Measurements from ENCODE around the gene NOX5. TPM values are rescaled to one million over a fixed set of nuclear protein-coding genes. Genes with fewer than 3 reads are reported as not detected.

NOX5 gene
- total and polyA plus RNA-seq, 2 of the 4 experiments (the other 2 are of a cell fraction), result 0.07 TPM; not detected in 1

DNA sequence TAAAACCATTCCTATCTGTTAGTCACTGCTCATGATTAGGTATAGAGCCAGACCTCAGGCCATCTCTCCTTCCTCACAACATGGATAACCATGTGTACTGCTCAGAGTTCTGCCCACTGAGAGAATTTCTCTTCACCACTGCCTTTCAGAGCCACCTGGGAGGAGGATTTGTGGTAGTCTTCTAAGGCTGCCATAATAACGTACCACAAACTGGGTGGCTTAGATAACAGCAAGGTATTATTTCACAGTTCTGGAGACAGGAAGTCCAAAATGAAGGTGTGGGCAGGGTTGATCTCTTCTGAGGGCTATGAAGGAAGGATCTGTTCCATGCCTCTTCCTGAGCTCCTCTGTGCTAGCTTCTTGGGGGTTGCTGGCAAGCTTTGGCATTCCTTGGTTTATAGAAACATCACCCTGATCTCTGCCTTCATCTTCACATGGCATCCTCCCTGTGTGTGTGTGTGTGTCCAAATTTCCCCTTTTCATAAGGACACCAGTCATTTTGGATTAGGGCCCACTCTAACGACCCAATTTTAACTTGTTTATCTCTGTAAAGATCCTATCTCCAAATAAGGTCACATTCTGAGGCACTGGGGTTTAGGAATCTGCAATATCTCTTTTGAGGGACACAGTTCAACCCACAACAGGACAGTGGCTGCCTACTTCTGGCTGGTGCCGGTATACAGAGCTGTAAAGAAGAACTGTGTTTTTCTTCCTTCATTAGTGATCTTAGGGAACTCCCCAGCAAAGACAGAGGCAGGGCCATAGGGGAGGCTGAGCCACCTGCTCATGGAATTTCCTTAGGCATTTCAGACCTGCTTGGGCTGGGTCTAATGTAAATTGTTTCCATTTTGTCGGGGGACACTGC lies 42.1 kb upstream of the NOX5 start:
- H4K91ac ChIP-seq (ENCODE audit: insufficient read depth, low read depth, low read length), result no peak overlapping the region
- H3K23ac ChIP-seq (ENCODE audit: low read depth, low read length), result no peak overlapping the region
- intact Hi-C loops (cut with micrococcal nuclease), result no loop called here
- no peak overlapping the region for H3K14ac ChIP-seq (replicated peaks; ENCODE audit: low read depth, low read length)
- no peak overlapping the region for H3K27ac ChIP-seq (ENCODE audit: insufficient read depth, low read length)
- H2AK9ac ChIP-seq (replicated peaks; ENCODE audit: low read depth, low read length, poor library complexity), result no peak overlapping the region
- H3K79me1 ChIP-seq (ENCODE audit: low read depth in 1 of 2, low read length in 2 of 2), result no peaks in the 10 kb centered on the region
- no peaks in the 10 kb centered on the region for H3K36me3 ChIP-seq (ENCODE audit: control insufficient read depth, insufficient read depth, low read length)
- H3K27me3 ChIP-seq (ENCODE audit: control insufficient read depth, insufficient read depth, low read length), result peaks cover 3% of the 10 kb centered on the region
- H2BK5ac ChIP-seq (ENCODE audit: low read depth, low read length, poor library complexity, severe bottlenecking), result no peak overlapping the region
- no peak overlapping the region for H2BK120ac ChIP-seq (ENCODE audit: low read depth, low read length)
- no peak overlapping the region for H4K5ac ChIP-seq (ENCODE audit: low read depth, low read length)
- no CpG with 5 or more reads among the region's 4 CpGs for WGBS, 2 experiments (ENCODE audit: extremely low coverage in 2 of 2, insufficient read length in 1 of 2)
- no peaks in the 10 kb centered on the region for H3K4me1 ChIP-seq (ENCODE audit: control insufficient read depth, insufficient read depth, low read length)
- DNase-seq, result no peak
- H2BK20ac ChIP-seq (ENCODE audit: low read depth, low read length), result no peak overlapping the region
- H2BK15ac ChIP-seq (ENCODE audit: low read depth, low read length), result no peak overlapping the region
- ChIA-PET POLR2A (ENCODE audit: unreplicated experiment) (no interaction called here), CTCF (no interaction called here)
- no peak overlapping the region for H3K4me2 ChIP-seq (ENCODE audit: low read depth, low read length)
- no peaks in the 10 kb centered on the region for H3K9me1 ChIP-seq (ENCODE audit: insufficient read depth, low read length)
- no peak overlapping the region for H2AFZ ChIP-seq (replicated peaks; ENCODE audit: low read length, poor library complexity)
- no peak overlapping the region for H3K4me3 ChIP-seq (ENCODE audit: insufficient read depth, low read depth, low read length)
- no peak overlapping the region for H3K56ac ChIP-seq (ENCODE audit: extremely low read depth, insufficient read depth, low read length)
- H4K20me1 ChIP-seq (ENCODE audit: insufficient read depth, low read length), result no peaks in the 10 kb centered on the region
- BruUV-seq (replicated peaks), result no TSS peak
- H4K8ac ChIP-seq (ENCODE audit: low read depth in 2 of 2, low read length in 2 of 2), result no peak overlapping the region
- H2AK5ac ChIP-seq (ENCODE audit: low read depth, low read length), result no peak overlapping the region
- in situ Hi-C loops (cut with MboI; ENCODE audit: low sequenced_read_pairs), result no loop called here
- dilution Hi-C loops (cut with HindIII; ENCODE audit: low sequenced_read_pairs, unreplicated experiment), result no loop called here
- H3K9me3 ChIP-seq (ENCODE audit: control insufficient read depth, insufficient read depth, low read length), result peaks cover 5% of the 10 kb centered on the region
- no peak overlapping the region for H3K9ac ChIP-seq (ENCODE audit: low read depth, low read length)
- TF ChIP-seq SMC3 (IDR thresholded peaks at IDR 0.05; ENCODE audit: low read depth, low read length) (no peak), CEBPB (IDR thresholded peaks at IDR 0.05; ENCODE audit: low read depth, low read length) (no peak), MAFK (IDR thresholded peaks at IDR 0.05; ENCODE audit: low read depth, low read length) (no peak), CHD1 (IDR thresholded peaks at IDR 0.05; ENCODE audit: low read depth, low read length) (no peak), NFE2L2 (IDR thresholded peaks at IDR 0.05; ENCODE audit: low read depth, low read length) (no peak), FOS (IDR thresholded peaks at IDR 0.05; ENCODE audit: low read depth, low read length) (no peak), MXI1 (IDR thresholded peaks at IDR 0.05; ENCODE audit: borderline replicate concordance, low read depth, low read length) (no peak), RCOR1 (IDR thresholded peaks at IDR 0.05; ENCODE audit: insufficient replicate concordance, low read length) (no peak), RFX5 (IDR thresholded peaks at IDR 0.05; ENCODE audit: low read depth, low read length) (no peak), RAD21 (IDR thresholded peaks at IDR 0.05; ENCODE audit: low read length) (no peak), MAZ (IDR thresholded peaks at IDR 0.05; ENCODE audit: borderline replicate concordance, low read depth, low read length) (no peak), BHLHE40 (IDR thresholded peaks at IDR 0.05; ENCODE audit: low read depth, low read length) (no peak), POLR2A (IDR thresholded peaks at IDR 0.05; ENCODE audit: low read depth, low read length) (no peak)
- TF ChIP-seq, protein P1, sequence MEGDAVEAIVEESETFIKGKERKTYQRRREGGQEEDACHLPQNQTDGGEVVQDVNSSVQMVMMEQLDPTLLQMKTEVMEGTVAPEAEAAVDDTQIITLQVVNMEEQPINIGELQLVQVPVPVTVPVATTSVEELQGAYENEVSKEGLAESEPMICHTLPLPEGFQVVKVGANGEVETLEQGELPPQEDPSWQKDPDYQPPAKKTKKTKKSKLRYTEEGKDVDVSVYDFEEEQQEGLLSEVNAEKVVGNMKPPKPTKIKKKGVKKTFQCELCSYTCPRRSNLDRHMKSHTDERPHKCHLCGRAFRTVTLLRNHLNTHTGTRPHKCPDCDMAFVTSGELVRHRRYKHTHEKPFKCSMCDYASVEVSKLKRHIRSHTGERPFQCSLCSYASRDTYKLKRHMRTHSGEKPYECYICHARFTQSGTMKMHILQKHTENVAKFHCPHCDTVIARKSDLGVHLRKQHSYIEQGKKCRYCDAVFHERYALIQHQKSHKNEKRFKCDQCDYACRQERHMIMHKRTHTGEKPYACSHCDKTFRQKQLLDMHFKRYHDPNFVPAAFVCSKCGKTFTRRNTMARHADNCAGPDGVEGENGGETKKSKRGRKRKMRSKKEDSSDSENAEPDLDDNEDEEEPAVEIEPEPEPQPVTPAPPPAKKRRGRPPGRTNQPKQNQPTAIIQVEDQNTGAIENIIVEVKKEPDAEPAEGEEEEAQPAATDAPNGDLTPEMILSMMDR (conservative IDR thresholded peaks at IDR 0.05; ENCODE audit: low read depth, low read length), result no peak
- TF ChIP-seq, protein P2, sequence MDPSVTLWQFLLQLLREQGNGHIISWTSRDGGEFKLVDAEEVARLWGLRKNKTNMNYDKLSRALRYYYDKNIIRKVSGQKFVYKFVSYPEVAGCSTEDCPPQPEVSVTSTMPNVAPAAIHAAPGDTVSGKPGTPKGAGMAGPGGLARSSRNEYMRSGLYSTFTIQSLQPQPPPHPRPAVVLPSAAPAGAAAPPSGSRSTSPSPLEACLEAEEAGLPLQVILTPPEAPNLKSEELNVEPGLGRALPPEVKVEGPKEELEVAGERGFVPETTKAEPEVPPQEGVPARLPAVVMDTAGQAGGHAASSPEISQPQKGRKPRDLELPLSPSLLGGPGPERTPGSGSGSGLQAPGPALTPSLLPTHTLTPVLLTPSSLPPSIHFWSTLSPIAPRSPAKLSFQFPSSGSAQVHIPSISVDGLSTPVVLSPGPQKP (IDR thresholded peaks at IDR 0.05; ENCODE audit: borderline replicate concordance, low read depth, low read length), result no peak
- TF ChIP-seq, protein P3, sequence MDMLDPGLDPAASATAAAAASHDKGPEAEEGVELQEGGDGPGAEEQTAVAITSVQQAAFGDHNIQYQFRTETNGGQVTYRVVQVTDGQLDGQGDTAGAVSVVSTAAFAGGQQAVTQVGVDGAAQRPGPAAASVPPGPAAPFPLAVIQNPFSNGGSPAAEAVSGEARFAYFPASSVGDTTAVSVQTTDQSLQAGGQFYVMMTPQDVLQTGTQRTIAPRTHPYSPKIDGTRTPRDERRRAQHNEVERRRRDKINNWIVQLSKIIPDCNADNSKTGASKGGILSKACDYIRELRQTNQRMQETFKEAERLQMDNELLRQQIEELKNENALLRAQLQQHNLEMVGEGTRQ (IDR thresholded peaks at IDR 0.05; ENCODE audit: low read depth, low read length), result no peak
- H3K18ac ChIP-seq (ENCODE audit: low read depth, low read length), result no peak overlapping the region
- H3K4ac ChIP-seq (ENCODE audit: low read depth, low read length), result no peak overlapping the region
- ATAC-seq (ENCODE audit: low read depth), result no peak
